Osteocyte (in vitro differentiated cells): Measurements from ENCODE around the gene STARD5. TPM values are rescaled to one million over a fixed set of nuclear protein-coding genes. Genes with fewer than 3 reads are reported as not detected.

Experiments used
- DNase-seq: peaks from one replicate; pipeline ENCODE4 v3.0.0; 2021; ENCODE audit warnings: mixed read lengths; ENCODE audit not compliant: unreplicated experiment; ENCODE audit errors: extremely low spot score
- H3K27ac Mint-ChIP-seq: one replicate; pipeline ENCODE4 v1.8.0; 2021; ENCODE audit warnings: mild to moderate bottlenecking, mixed read lengths; ENCODE audit not compliant: unreplicated experiment
- H3K27me3 Mint-ChIP-seq: one replicate; pipeline ENCODE4 v1.8.0; 2021; ENCODE audit warnings: mixed read lengths; ENCODE audit not compliant: unreplicated experiment
- H3K36me3 Mint-ChIP-seq: one replicate; pipeline ENCODE4 v1.8.0; 2021; ENCODE audit warnings: mixed read lengths; ENCODE audit not compliant: unreplicated experiment
- H3K4me1 Mint-ChIP-seq: one replicate; pipeline ENCODE4 v1.8.0; 2021; ENCODE audit warnings: mixed read lengths; ENCODE audit not compliant: unreplicated experiment
- H3K4me3 Mint-ChIP-seq: one replicate; pipeline ENCODE4 v1.8.0; 2021; ENCODE audit warnings: mild to moderate bottlenecking, moderate library complexity, mixed read lengths; ENCODE audit not compliant: unreplicated experiment
- H3K9me3 Mint-ChIP-seq: one replicate; pipeline ENCODE4 v1.8.0; 2021; ENCODE audit warnings: mixed read lengths; ENCODE audit not compliant: unreplicated experiment
- CTCF ChIP-seq: fragments of 200-600 bp; sonication (generic); IDR thresholded peaks from 2 replicates; pipeline ENCODE4 v1.5.0; 2021; ENCODE audit warnings: antibody characterized with exemption, mild to moderate bottlenecking, moderate library complexity
- total RNA-seq: library from RNA; stranded (reverse); gene quantifications from 2 replicates; pipeline ENCODE4 v1.2.1, GENCODE V29; 2021

STARD5 gene
- total RNA-seq, 1 donor from 2014 or later: 1.3 TPM

DNA sequence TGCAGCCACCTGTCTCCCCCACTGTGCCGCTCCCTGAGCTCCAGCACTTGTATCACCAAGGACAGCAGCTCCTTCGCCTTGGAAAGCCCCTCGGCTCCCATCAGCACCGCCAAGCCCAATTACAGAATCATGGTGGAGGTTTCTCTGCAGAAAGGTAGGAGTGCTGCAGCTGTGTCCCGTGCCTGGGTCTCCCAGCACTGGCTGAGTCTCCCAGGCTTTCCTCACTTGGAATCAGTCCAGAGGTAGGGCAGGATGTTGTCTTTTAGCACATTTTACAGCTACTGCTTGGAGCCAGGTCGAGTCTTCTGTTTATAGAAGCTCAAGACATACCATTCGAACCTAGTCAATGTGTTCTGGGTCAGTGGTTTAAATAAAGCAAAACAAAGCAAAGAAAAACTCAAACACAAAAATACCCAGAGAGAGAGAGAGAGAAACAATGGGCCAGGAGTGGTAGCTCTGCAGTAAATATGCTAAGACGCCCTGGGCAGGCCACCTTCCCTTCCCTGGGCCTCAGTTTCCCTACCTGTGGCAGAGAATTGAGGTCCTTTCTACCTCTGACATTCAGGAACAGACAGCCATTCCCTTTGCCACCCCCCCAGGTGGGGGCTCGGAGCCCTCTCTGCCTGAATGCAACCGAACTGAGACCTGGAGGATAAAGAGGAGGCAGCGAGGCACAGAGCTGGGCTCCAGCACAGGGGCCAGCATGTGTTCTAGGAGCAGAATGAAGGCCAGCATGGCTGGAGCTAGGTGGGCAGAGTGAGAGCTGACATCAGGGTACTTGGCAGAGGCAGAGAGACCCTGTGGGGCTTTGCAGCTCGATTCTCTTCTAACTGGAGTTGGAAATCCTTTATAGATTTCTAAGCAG lies 44.1 kb downstream of the STARD5 start:
- H3K4me3 Mint-ChIP-seq: no peak overlapping the region
- peaks cover 3% of the 10 kb centered on the region for H3K4me1 Mint-ChIP-seq
- no peaks in the 10 kb centered on the region for H3K36me3 Mint-ChIP-seq
- H3K27ac Mint-ChIP-seq: no peak overlapping the region
- H3K9me3 Mint-ChIP-seq: peaks cover 9% of the 10 kb centered on the region
- TF ChIP-seq CTCF: no peak
- no peak for DNase-seq
- peaks cover 24% of the 10 kb centered on the region for H3K27me3 Mint-ChIP-seq

DNA sequence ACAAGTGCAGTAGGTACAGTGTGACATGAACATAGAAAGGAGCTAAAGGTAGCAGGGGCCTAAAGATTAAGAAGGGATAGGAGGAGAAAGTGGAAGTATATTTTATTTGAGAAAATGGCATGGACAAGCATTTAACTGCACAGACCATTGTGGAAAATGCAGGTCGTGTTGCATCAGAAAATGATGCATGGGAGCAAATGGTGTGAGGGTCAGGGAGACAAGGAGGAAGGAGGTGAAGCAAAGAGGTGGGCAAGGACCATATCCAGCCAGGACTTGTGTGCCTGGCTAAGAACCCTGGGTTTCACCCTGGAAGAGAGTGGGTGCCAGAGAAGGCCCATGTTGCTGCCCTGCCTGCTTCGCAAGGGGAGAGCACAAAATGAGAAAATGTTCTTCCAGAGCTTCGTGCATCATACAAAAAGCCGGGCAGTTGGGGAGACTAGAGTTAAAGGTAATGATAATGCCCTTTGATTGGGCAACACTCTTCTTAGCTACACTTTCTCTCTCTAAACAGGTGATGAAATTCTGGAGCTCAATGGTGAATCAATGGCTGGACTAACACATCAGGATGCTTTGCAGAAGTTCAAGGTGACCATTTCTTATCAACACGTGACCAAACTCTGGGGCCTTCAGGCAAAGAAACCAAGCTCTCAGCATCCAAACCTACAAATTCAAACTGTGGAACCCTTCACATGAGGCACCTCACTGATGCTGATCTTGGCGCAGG lies 45.5 kb downstream of the STARD5 start:
- peaks cover 18% of the 10 kb centered on the region for H3K27me3 Mint-ChIP-seq
- no peaks in the 10 kb centered on the region for H3K36me3 Mint-ChIP-seq
- TF ChIP-seq CTCF: no peak
- DNase-seq: no peak
- peaks cover 4% of the 10 kb centered on the region for H3K4me1 Mint-ChIP-seq
- no peak overlapping the region for H3K27ac Mint-ChIP-seq
- H3K4me3 Mint-ChIP-seq: no peak overlapping the region
- H3K9me3 Mint-ChIP-seq: peaks cover 9% of the 10 kb centered on the region

DNA sequence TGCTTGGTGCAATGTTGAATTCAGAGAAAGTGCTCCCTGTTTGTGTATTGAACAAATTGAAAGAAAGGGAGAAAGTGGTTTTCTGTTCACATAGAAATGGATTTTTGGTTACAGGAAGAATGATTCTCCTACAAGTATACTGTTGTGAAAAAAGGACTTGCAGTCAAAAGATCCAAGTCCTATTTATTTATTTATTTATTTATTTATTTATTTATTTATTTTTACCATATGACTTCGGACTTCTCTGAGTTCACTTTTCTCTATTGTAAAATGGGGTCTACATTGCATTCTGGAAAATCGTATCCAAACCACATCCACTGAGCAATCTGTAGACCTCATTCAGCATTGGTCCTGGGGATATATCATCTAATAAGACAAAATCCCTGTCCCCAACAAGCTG lies 46.1 kb downstream of the STARD5 start:
- Mint-ChIP-seq H3K4me3 (no peak overlapping the region), H3K27ac (no peak overlapping the region), H3K9me3 (peaks cover 9% of the 10 kb centered on the region), H3K36me3 (no peaks in the 10 kb centered on the region), H3K4me1 (peaks cover 4% of the 10 kb centered on the region), H3K27me3 (peaks cover 20% of the 10 kb centered on the region)
- TF ChIP-seq CTCF: no peak
- DNase-seq: no peak

DNA sequence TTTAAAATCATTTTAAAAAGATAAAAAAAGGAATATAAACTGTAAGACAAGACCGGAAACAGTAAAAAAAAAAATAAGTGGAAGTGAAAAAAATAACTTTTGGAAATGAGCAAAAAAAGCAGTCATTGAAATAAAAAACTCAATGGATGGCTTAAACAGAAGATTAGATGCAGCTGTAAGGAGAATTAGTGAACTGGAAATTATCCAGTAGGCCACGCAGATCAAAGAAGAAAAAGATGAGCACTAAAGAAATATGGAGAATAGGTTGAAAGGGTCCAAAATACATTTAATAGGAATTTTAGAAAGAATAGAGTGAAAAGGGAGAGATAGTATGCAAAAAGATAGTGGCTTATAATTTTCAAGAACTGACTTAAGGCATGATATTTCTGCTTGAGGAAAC lies 47.0 kb downstream of the STARD5 start:
- Mint-ChIP-seq H3K27me3 (peaks cover 19% of the 10 kb centered on the region), H3K4me3 (no peak overlapping the region), H3K4me1 (peaks cover 4% of the 10 kb centered on the region), H3K27ac (no peak overlapping the region), H3K9me3 (peaks cover 9% of the 10 kb centered on the region), H3K36me3 (no peaks in the 10 kb centered on the region)
- DNase-seq: no peak
- no peak for TF ChIP-seq CTCF
